ENCODE results near the gene NFIA. TPM values are rescaled to one million over a fixed set of nuclear protein-coding genes. Genes with fewer than 3 reads are reported as not detected.

The NFIA gene
- total RNA-seq, 2 donors from 2014 or later: 75.3 to 81.3 TPM

- H3K36me3 ChIP-seq: no peaks in the 10 kb centered on the region
- no peak for TF ChIP-seq CTCF (IDR thresholded peaks at IDR 0.05)
- H3K4me3 ChIP-seq: no peak overlapping the region
- no peak overlapping the region for H3K27ac ChIP-seq
- no peak for DNase-seq (ENCODE audit: low spot score)
- H3K4me1 ChIP-seq: peaks cover 0 to 22% of the 10 kb centered on the region in 2 donors
- no peaks in the 10 kb centered on the region for H3K9me3 ChIP-seq
- H3K27me3 ChIP-seq: no peaks in the 10 kb centered on the region
These were observed 35.3 kb upstream of the NFIA start for GRCh38 chr1:61047061-61047460.

GRCh38 chr1:61049850-61050540, 32.4 kb upstream of the NFIA start:
- peak overlapping the region; percentile 97 to 99 for H3K27ac ChIP-seq
- peaks cover 0 to 42% of the 10 kb centered on the region in 2 donors for H3K4me1 ChIP-seq
- no peaks in the 10 kb centered on the region for H3K27me3 ChIP-seq
- peak; percentile 92 to 98 for TF ChIP-seq CTCF (IDR thresholded peaks at IDR 0.05)
- no peaks in the 10 kb centered on the region for H3K9me3 ChIP-seq
- no peaks in the 10 kb centered on the region for H3K36me3 ChIP-seq
- peak; percentile 96 for DNase-seq (ENCODE audit: low spot score)
- peak overlapping the region; percentile 86 to 88 for H3K4me3 ChIP-seq

- Histone ChIP-seq H3K36me3 (no peaks in the 10 kb centered on the region), H3K27me3 (no peaks in the 10 kb centered on the region), H3K9me3 (no peaks in the 10 kb centered on the region), H3K27ac (peak overlapping the region; percentile 97 to 99), H3K4me1 (peaks cover 0 to 48% of the 10 kb centered on the region in 2 donors), H3K4me3 (peak overlapping the region; percentile 86 to 88)
- peak in 1 of 2 donors; percentile 14 for TF ChIP-seq CTCF (IDR thresholded peaks at IDR 0.05)
- no peak for DNase-seq (ENCODE audit: low spot score)
These were observed 31.6 kb upstream of the NFIA start for GRCh38 chr1:61050541-61051442.

- Histone ChIP-seq H3K27ac (peak overlapping the region; percentile 97 to 99), H3K36me3 (no peaks in the 10 kb centered on the region), H3K27me3 (no peaks in the 10 kb centered on the region), H3K4me1 (peaks cover 0 to 54% of the 10 kb centered on the region in 2 donors), H3K9me3 (no peaks in the 10 kb centered on the region), H3K4me3 (peak overlapping the region; percentile 86 to 88)
- TF ChIP-seq CTCF (IDR thresholded peaks at IDR 0.05): no peak
- no peak for DNase-seq (ENCODE audit: low spot score)
These were observed 31.0 kb upstream of the NFIA start for GRCh38 chr1:61051443-61051718.

GRCh38 chr1:61051719-61052394, 30.5 kb upstream of the NFIA start:
- H3K9me3 ChIP-seq: no peaks in the 10 kb centered on the region
- peak; percentile 77 for DNase-seq (ENCODE audit: low spot score)
- peak overlapping the region in 1 of 2 donors; percentile 88 for H3K4me3 ChIP-seq
- TF ChIP-seq CTCF (IDR thresholded peaks at IDR 0.05): no peak
- H3K36me3 ChIP-seq: no peaks in the 10 kb centered on the region
- peaks cover 0 to 57% of the 10 kb centered on the region in 2 donors for H3K4me1 ChIP-seq
- peak overlapping the region; percentile 97 to 99 for H3K27ac ChIP-seq
- H3K27me3 ChIP-seq: no peaks in the 10 kb centered on the region
